HEK293 (cell line): ENCODE results near the gene SESTD1.
A peak's percentile ranks its signal among the peaks of the same experiment; 100 is the strongest.

ENCODE experiments used
- EGR2 ChIP-seq: fragments of 450-650 bp; formaldehyde crosslinking; IDR thresholded peaks from 2 replicates; pipeline ENCODE4 v1.5.1; 2016; ENCODE audit warnings: low read depth, missing biosample characterization, missing genetic modification characterization
- GLIS1 ChIP-seq: fragments of 450-650 bp; formaldehyde crosslinking; IDR thresholded peaks from 2 replicates; pipeline ENCODE4 v1.5.1; 2016; ENCODE audit warnings: missing biosample characterization, missing genetic modification characterization
- IKZF3 ChIP-seq: fragments of 450-650 bp; IDR thresholded peaks from 2 replicates; pipeline ENCODE4 v1.5.0; 2018; ENCODE audit warnings: missing biosample characterization, mild to moderate bottlenecking, missing genetic modification characterization, moderate library complexity
- SP3 ChIP-seq: fragments of 450-650 bp; formaldehyde crosslinking; IDR thresholded peaks from 2 replicates; pipeline ENCODE4 v1.5.1; 2016; ENCODE audit warnings: missing biosample characterization, missing genetic modification characterization
- ZBTB21 ChIP-seq: fragments of 450-650 bp; formaldehyde crosslinking; IDR thresholded peaks from 2 replicates; pipeline ENCODE4 v1.5.1; 2017; ENCODE audit warnings: missing biosample characterization, missing genetic modification characterization
- ZFP37 ChIP-seq: fragments of 450-650 bp; formaldehyde crosslinking; IDR thresholded peaks from 2 replicates; pipeline ENCODE4 v1.5.1; 2016; ENCODE audit warnings: missing biosample characterization, missing genetic modification characterization
- ZNF138 ChIP-seq: fragments of 450-650 bp; formaldehyde crosslinking; IDR thresholded peaks from 2 replicates; pipeline ENCODE4 v1.5.1; 2016; ENCODE audit warnings: missing biosample characterization, missing genetic modification characterization, borderline replicate concordance
- ZNF184 ChIP-seq: fragments of 450-650 bp; IDR thresholded peaks from 2 replicates; pipeline ENCODE4 v1.5.1; 2018; ENCODE audit warnings: missing biosample characterization, mild to moderate bottlenecking, missing genetic modification characterization
- ZNF311 ChIP-seq: fragments of 450-650 bp; formaldehyde crosslinking; IDR thresholded peaks from 2 replicates; pipeline ENCODE4 v1.5.1; 2017; ENCODE audit warnings: missing biosample characterization, missing genetic modification characterization, borderline replicate concordance
- ZNF629 ChIP-seq: fragments of 450-650 bp; formaldehyde crosslinking; IDR thresholded peaks from 2 replicates; pipeline ENCODE4 v1.5.1; 2017; ENCODE audit warnings: missing biosample characterization, missing genetic modification characterization
- TF ChIP-seq, protein P1 (sequence below): fragments of 450-650 bp; formaldehyde crosslinking; IDR thresholded peaks from 2 replicates; pipeline ENCODE4; 2016; ENCODE audit warnings: missing biosample characterization, missing genetic modification characterization
- TF ChIP-seq, protein P2 (sequence below): fragments of 450-650 bp; formaldehyde crosslinking; IDR thresholded peaks from 2 replicates; pipeline ENCODE4 v1.5.1; 2016; ENCODE audit warnings: missing biosample characterization, missing genetic modification characterization
- TF ChIP-seq, protein P3 (sequence below): fragments of 450-650 bp; formaldehyde crosslinking; IDR thresholded peaks from 2 replicates; pipeline ENCODE4 v1.5.1; 2017; ENCODE audit warnings: missing biosample characterization, missing genetic modification characterization
- TF ChIP-seq, protein P4 (sequence below): fragments of 450-650 bp; formaldehyde crosslinking; IDR thresholded peaks from 2 replicates; pipeline ENCODE4 v1.5.1; 2016; ENCODE audit warnings: missing biosample characterization, missing genetic modification characterization
- TF ChIP-seq, protein P5 (sequence below): fragments of 450-650 bp; formaldehyde crosslinking; IDR thresholded peaks from 2 replicates; pipeline ENCODE4 v1.5.1; 2016; ENCODE audit warnings: missing biosample characterization, missing genetic modification characterization
- TF ChIP-seq, protein P6 (sequence below): fragments of 450-650 bp; formaldehyde crosslinking; IDR thresholded peaks from 2 replicates; pipeline ENCODE4 v1.5.1; 2016; ENCODE audit warnings: missing biosample characterization, missing genetic modification characterization
- TF ChIP-seq, protein P7 (sequence below): fragments of 450-650 bp; formaldehyde crosslinking; IDR thresholded peaks from 2 replicates; pipeline ENCODE4 v1.5.1; 2016; ENCODE audit warnings: missing biosample characterization, missing genetic modification characterization, borderline replicate concordance

SESTD1 gene

DNA sequence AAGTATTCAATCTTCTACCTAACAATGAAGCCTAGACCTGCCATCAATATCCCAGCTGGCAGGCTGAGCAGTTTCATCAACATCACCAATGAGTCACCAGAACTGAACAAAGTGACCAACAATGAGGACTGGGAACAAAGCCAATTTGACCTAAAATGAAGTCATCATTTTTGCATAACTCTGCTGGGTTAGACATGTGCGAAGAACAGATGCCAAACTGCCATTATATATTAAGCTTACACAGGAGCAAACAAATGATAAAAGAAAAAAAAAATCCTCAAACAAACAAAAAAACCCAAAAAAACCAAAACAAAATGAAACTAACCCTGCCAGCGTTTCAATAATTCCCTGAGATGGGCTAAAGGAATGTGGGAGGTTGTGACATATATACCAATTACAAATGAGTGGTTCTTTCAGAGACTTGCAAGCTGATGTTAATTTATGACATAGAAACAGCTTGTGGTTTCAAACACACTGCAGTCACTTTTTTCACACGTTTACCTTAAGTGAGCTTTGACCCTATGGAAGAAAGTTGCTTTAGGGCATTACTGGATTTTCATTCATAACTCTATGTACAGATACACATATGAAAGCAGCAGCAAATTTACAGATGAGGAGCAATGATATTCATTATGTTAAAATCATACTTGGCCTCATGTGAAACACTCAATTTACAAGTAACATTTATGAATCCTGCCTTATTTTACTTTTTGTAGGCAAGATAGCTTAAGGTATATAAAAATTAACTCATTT lies 157.8 kb downstream of the SESTD1 start (continued):
- TF ChIP-seq IKZF3 (tag by site-specific recombination) (0 out of 2 replicates have a peak, but pooled peaks have one; percentile 7), SP3 (tag by site-specific recombination) (0 out of 2 replicates have a peak, but pooled peaks have one; percentile 25), ZNF184 (tag by site-specific recombination) (peak; percentile 17; the same call in 1 of the 2 replicates), GLIS1 (tag by site-specific recombination) (0 out of 2 replicates have a peak, but pooled peaks have one; percentile 15), ZNF311 (tag by site-specific recombination) (no peak), EGR2 (tag by site-specific recombination) (no peak), ZNF629 (tag by site-specific recombination) (peak; percentile 94), ZBTB21 (tag by site-specific recombination) (peak; percentile 86), ZFP37 (no peak), ZNF138 (tag by site-specific recombination) (no peak)
- TF ChIP-seq, protein P1, sequence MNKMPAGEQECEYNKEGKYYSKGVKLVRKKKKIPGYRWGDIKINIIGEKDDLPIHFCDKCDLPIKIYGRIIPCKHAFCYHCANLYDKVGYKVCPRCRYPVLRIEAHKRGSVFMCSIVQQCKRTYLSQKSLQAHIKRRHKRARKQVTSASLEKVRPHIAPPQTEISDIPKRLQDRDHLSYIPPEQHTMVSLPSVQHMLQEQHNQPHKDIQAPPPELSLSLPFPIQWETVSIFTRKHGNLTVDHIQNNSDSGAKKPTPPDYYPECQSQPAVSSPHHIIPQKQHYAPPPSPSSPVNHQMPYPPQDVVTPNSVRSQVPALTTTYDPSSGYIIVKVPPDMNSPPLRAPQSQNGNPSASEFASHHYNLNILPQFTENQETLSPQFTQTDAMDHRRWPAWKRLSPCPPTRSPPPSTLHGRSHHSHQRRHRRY: no peak
- TF ChIP-seq, protein P2, sequence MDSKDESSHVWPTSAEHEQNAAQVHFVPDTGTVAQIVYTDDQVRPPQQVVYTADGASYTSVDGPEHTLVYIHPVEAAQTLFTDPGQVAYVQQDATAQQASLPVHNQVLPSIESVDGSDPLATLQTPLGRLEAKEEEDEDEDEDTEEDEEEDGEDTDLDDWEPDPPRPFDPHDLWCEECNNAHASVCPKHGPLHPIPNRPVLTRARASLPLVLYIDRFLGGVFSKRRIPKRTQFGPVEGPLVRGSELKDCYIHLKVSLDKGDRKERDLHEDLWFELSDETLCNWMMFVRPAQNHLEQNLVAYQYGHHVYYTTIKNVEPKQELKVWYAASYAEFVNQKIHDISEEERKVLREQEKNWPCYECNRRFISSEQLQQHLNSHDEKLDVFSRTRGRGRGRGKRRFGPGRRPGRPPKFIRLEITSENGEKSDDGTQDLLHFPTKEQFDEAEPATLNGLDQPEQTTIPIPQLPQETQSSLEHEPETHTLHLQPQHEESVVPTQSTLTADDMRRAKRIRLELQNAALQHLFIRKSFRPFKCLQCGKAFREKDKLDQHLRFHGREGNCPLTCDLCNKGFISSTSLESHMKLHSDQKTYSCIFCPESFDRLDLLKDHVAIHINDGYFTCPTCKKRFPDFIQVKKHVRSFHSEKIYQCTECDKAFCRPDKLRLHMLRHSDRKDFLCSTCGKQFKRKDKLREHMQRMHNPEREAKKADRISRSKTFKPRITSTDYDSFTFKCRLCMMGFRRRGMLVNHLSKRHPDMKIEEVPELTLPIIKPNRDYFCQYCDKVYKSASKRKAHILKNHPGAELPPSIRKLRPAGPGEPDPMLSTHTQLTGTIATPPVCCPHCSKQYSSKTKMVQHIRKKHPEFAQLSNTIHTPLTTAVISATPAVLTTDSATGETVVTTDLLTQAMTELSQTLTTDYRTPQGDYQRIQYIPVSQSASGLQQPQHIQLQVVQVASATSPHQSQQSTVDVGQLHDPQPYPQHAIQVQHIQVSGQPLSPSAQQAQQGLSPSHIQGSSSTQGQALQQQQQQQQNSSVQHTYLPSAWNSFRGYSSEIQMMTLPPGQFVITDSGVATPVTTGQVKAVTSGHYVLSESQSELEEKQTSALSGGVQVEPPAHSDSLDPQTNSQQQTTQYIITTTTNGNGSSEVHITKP (tag by site-specific recombination): 0 out of 2 replicates have a peak, but pooled peaks have one; percentile 23
- TF ChIP-seq, protein P3, sequence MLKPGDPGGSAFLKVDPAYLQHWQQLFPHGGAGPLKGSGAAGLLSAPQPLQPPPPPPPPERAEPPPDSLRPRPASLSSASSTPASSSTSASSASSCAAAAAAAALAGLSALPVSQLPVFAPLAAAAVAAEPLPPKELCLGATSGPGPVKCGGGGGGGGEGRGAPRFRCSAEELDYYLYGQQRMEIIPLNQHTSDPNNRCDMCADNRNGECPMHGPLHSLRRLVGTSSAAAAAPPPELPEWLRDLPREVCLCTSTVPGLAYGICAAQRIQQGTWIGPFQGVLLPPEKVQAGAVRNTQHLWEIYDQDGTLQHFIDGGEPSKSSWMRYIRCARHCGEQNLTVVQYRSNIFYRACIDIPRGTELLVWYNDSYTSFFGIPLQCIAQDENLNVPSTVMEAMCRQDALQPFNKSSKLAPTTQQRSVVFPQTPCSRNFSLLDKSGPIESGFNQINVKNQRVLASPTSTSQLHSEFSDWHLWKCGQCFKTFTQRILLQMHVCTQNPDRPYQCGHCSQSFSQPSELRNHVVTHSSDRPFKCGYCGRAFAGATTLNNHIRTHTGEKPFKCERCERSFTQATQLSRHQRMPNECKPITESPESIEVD (tag by site-specific recombination): peak; percentile 49; the same call in 1 of the 2 replicates
- TF ChIP-seq, protein P4, sequence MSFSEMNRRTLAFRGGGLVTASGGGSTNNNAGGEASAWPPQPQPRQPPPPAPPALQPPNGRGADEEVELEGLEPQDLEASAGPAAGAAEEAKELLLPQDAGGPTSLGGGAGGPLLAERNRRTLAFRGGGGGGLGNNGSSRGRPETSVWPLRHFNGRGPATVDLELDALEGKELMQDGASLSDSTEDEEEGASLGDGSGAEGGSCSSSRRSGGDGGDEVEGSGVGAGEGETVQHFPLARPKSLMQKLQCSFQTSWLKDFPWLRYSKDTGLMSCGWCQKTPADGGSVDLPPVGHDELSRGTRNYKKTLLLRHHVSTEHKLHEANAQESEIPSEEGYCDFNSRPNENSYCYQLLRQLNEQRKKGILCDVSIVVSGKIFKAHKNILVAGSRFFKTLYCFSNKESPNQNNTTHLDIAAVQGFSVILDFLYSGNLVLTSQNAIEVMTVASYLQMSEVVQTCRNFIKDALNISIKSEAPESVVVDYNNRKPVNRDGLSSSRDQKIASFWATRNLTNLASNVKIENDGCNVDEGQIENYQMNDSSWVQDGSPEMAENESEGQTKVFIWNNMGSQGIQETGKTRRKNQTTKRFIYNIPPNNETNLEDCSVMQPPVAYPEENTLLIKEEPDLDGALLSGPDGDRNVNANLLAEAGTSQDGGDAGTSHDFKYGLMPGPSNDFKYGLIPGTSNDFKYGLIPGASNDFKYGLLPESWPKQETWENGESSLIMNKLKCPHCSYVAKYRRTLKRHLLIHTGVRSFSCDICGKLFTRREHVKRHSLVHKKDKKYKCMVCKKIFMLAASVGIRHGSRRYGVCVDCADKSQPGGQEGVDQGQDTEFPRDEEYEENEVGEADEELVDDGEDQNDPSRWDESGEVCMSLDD (tag by site-specific recombination): no peak
- TF ChIP-seq, protein P5, sequence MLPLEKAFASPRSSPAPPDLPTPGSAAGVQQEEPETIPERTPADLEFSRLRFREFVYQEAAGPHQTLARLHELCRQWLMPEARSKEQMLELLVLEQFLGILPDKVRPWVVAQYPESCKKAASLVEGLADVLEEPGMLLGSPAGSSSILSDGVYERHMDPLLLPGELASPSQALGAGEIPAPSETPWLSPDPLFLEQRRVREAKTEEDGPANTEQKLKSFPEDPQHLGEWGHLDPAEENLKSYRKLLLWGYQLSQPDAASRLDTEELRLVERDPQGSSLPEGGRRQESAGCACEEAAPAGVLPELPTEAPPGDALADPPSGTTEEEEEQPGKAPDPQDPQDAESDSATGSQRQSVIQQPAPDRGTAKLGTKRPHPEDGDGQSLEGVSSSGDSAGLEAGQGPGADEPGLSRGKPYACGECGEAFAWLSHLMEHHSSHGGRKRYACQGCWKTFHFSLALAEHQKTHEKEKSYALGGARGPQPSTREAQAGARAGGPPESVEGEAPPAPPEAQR (tag by site-specific recombination): no peak
- TF ChIP-seq, protein P6, sequence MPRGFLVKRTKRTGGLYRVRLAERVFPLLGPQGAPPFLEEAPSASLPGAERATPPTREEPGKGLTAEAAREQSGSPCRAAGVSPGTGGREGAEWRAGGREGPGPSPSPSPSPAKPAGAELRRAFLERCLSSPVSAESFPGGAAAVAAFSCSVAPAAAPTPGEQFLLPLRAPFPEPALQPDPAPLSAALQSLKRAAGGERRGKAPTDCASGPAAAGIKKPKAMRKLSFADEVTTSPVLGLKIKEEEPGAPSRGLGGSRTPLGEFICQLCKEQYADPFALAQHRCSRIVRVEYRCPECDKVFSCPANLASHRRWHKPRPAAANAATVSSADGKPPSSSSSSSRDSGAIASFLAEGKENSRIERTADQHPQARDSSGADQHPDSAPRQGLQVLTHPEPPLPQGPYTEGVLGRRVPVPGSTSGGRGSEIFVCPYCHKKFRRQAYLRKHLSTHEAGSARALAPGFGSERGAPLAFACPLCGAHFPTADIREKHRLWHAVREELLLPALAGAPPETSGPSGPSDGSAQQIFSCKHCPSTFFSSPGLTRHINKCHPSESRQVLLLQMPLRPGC: peak; percentile 80
- TF ChIP-seq, protein P7, sequence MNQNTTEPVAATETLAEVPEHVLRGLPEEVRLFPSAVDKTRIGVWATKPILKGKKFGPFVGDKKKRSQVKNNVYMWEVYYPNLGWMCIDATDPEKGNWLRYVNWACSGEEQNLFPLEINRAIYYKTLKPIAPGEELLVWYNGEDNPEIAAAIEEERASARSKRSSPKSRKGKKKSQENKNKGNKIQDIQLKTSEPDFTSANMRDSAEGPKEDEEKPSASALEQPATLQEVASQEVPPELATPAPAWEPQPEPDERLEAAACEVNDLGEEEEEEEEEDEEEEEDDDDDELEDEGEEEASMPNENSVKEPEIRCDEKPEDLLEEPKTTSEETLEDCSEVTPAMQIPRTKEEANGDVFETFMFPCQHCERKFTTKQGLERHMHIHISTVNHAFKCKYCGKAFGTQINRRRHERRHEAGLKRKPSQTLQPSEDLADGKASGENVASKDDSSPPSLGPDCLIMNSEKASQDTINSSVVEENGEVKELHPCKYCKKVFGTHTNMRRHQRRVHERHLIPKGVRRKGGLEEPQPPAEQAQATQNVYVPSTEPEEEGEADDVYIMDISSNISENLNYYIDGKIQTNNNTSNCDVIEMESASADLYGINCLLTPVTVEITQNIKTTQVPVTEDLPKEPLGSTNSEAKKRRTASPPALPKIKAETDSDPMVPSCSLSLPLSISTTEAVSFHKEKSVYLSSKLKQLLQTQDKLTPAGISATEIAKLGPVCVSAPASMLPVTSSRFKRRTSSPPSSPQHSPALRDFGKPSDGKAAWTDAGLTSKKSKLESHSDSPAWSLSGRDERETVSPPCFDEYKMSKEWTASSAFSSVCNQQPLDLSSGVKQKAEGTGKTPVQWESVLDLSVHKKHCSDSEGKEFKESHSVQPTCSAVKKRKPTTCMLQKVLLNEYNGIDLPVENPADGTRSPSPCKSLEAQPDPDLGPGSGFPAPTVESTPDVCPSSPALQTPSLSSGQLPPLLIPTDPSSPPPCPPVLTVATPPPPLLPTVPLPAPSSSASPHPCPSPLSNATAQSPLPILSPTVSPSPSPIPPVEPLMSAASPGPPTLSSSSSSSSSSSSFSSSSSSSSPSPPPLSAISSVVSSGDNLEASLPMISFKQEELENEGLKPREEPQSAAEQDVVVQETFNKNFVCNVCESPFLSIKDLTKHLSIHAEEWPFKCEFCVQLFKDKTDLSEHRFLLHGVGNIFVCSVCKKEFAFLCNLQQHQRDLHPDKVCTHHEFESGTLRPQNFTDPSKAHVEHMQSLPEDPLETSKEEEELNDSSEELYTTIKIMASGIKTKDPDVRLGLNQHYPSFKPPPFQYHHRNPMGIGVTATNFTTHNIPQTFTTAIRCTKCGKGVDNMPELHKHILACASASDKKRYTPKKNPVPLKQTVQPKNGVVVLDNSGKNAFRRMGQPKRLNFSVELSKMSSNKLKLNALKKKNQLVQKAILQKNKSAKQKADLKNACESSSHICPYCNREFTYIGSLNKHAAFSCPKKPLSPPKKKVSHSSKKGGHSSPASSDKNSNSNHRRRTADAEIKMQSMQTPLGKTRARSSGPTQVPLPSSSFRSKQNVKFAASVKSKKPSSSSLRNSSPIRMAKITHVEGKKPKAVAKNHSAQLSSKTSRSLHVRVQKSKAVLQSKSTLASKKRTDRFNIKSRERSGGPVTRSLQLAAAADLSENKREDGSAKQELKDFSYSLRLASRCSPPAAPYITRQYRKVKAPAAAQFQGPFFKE: no peak
